B cell (primary cell): Measurements from ENCODE around the gene FAM174C. TPM values are rescaled to one million over a fixed set of nuclear protein-coding genes. Genes with fewer than 3 reads are reported as not detected.

Source experiments
- ATAC-seq: fragments of 200-7000 bp; cut with Tn5 transposase; one replicate; pipeline ENCODE4 v1.10.0; 2021; ENCODE audit warnings: low read depth, mild to moderate bottlenecking, moderate number of reproducible peaks, moderate library complexity
- CTCF ChIA-PET: fragments of 350-600 bp; sonication (Branson Sonifier 250); formaldehyde crosslinking; loops from one replicate; lab custom pipeline; 2021; ENCODE audit warnings: antibody characterized with exemption, inconsistent platforms; lab: Charles Lee
- POLR2A ChIA-PET: fragments of 350-600 bp; sonication (Branson Sonifier 250); formaldehyde crosslinking; loops from one replicate; lab custom pipeline; 2021; ENCODE audit warnings: antibody characterized with exemption; lab: Charles Lee
- DNase-seq: peaks from one replicate; pipeline ENCODE4 v3.0.0; 2013
- H2AFZ ChIP-seq: 2 replicates; pipeline ENCODE4 v1.6.1; 2012; ENCODE audit warnings: mild to moderate bottlenecking, low read depth, low read length; ENCODE audit not compliant: insufficient read depth, poor library complexity, severe bottlenecking
- H3K27ac ChIP-seq, 2 donors: 1 replicate in 1 of 2; 2 replicates in 1 of 2; pipeline ENCODE4 v1.5.1; 2012 to 2013; ENCODE audit warnings: low read length in 2 of 2, mild to moderate bottlenecking in 2 of 2, moderate library complexity in 1 of 2
- H3K27me3 ChIP-seq, 4 experiments: fragments of 200-600 bp in 1 of 4; sonication (generic) in 1 of 4; replicated peaks in 1 of 4; 1 replicate in 2 of 4; 2 replicates in 2 of 4; pipeline versions ENCODE4 v1.6.1 to v1.7.0; 2013 to 2016; ENCODE audit warnings: low read length in 3 of 4, mild to moderate bottlenecking in 2 of 4, mixed read lengths in 1 of 4, moderate library complexity in 1 of 4; ENCODE audit not compliant: insufficient read depth in 4 of 4, control insufficient read depth in 3 of 4; ENCODE audit errors: control extremely low read depth in 1 of 4
- H3K36me3 ChIP-seq, 2 experiments: replicated peaks in 1 of 2; 1 replicate in 1 of 2; 2 replicates in 1 of 2; pipeline versions ENCODE4 v1.6.1 to v1.7.1; 2013; ENCODE audit warnings: low read length in 1 of 2; ENCODE audit not compliant: insufficient read depth in 2 of 2, control insufficient read depth in 1 of 2; ENCODE audit errors: control extremely low read depth in 1 of 2, extremely low read depth in 1 of 2
- H3K4me1 ChIP-seq, 2 donors: fragments of 200-600 bp in 1 of 2; sonication (generic) in 1 of 2; 1 replicate in 1 of 2; 2 replicates in 1 of 2; pipeline versions ENCODE4 v1.5.1 to v1.6.1; 2013 to 2017; ENCODE audit warnings: low read length in 2 of 2; ENCODE audit not compliant: control insufficient read depth in 2 of 2, insufficient read depth in 2 of 2
- H3K4me2 ChIP-seq: replicated peaks from 2 replicates; pipeline ENCODE3; 2012; ENCODE audit warnings: mild to moderate bottlenecking, low read depth, low read length; ENCODE audit not compliant: poor library complexity, severe bottlenecking
- H3K4me3 ChIP-seq, 5 experiments: fragments of 200-600 bp in 1 of 5; sonication (generic) in 1 of 5; 1 replicate in 3 of 5; 2 replicates in 2 of 5; pipeline versions ENCODE4 v1.5.1 to v1.7.0; 2011 to 2016; ENCODE audit warnings: low read length in 4 of 5, mild to moderate bottlenecking in 4 of 5, low read depth in 2 of 5, control low read depth in 1 of 5, moderate library complexity in 1 of 5; ENCODE audit not compliant: insufficient read depth in 1 of 5; ENCODE audit errors: control extremely low read depth in 1 of 5, extremely low read depth in 1 of 5
- H3K79me2 ChIP-seq: fragments of 200-600 bp; sonication (generic); one replicate; pipeline ENCODE4 v1.6.0; 2016; ENCODE audit warnings: low read length; ENCODE audit not compliant: control insufficient read depth, insufficient read depth
- H3K9ac ChIP-seq: fragments of 200-600 bp; sonication (generic); 2 replicates; pipeline ENCODE4 v1.6.1; 2017; ENCODE audit warnings: mild to moderate bottlenecking, low read length, moderate library complexity
- H3K9me3 ChIP-seq, 3 donors: one replicate each; pipeline versions ENCODE4 v1.6.1 to v1.7.1; 2013; ENCODE audit warnings: low read length in 2 of 3; ENCODE audit not compliant: control insufficient read depth in 2 of 3, insufficient read depth in 1 of 3; ENCODE audit errors: control extremely low read depth in 1 of 3
- H4K20me1 ChIP-seq: 2 replicates; pipeline ENCODE4 v1.6.0; 2012; ENCODE audit warnings: mild to moderate bottlenecking, low read length; ENCODE audit not compliant: insufficient read depth, control insufficient read depth, poor library complexity, severe bottlenecking
- H3K27ac Mint-ChIP-seq: one replicate; pipeline ENCODE4 v1.8.0; 2021; ENCODE audit warnings: mixed read lengths
- H3K27me3 Mint-ChIP-seq: one replicate; pipeline ENCODE4 v1.8.0; 2021; ENCODE audit warnings: mixed read lengths
- H3K4me1 Mint-ChIP-seq: one replicate; pipeline ENCODE4 v1.8.0; 2021; ENCODE audit warnings: mixed read lengths
- H3K4me3 Mint-ChIP-seq: one replicate; pipeline ENCODE4 v1.8.0; 2021; ENCODE audit warnings: mixed read lengths
- H3K9me3 Mint-ChIP-seq: one replicate; pipeline ENCODE4 v1.8.0; 2022; ENCODE audit warnings: mixed read lengths; ENCODE audit not compliant: insufficient read depth
- EZH2 ChIP-seq: IDR thresholded peaks from 2 replicates; pipeline ENCODE4 v1.6.1; 2012; ENCODE audit warnings: borderline replicate concordance, low read depth, mild to moderate bottlenecking, moderate library complexity, low read length; ENCODE audit not compliant: insufficient read depth, poor library complexity, severe bottlenecking
- WGBS: methylation state at CpG from one replicate; pipeline ENCODE4 v1.1.5; 2013; ENCODE audit warnings: missing lambda C conversion rate; ENCODE audit not compliant: insufficient coverage; 5-methylcytosine and 5-hydroxymethylcytosine counted together
- intact Hi-C: fragments of 100-400 bp; cut with micrococcal nuclease; formaldehyde crosslinking; loops from one replicate; pipeline ENCODE4 v1.10.0; 2022
- polyA plus RNA-seq: library from polyadenylated mRNA; depleted of rRNA; stranded (reverse); fragments of >200 nt; gene quantifications from 2 replicates; pipeline ENCODE4 v1.2.3, GENCODE V29; 2012
- total RNA-seq, 2 donors: library from RNA; stranded (reverse); fragments of 120-200 nt in 1 of 2; gene quantifications; 1 replicate in 1 of 2; 2 replicates in 1 of 2; pipeline versions ENCODE4 v1.2.3 to v1.2.4, GENCODE V29; 2013 to 2022
- TF ChIP-seq, protein P1 (sequence below): fragments of 200-600 bp; IDR thresholded peaks from one replicate; pipeline ENCODE4 v1.8.0; 2022; ENCODE audit warnings: antibody characterized with exemption, mild to moderate bottlenecking

The FAM174C gene
- total and polyA plus RNA-seq, 2 donors (not counting 1 experiment from before 2014, with no cell fraction given): 41.1 to 70.6 TPM

DNA sequence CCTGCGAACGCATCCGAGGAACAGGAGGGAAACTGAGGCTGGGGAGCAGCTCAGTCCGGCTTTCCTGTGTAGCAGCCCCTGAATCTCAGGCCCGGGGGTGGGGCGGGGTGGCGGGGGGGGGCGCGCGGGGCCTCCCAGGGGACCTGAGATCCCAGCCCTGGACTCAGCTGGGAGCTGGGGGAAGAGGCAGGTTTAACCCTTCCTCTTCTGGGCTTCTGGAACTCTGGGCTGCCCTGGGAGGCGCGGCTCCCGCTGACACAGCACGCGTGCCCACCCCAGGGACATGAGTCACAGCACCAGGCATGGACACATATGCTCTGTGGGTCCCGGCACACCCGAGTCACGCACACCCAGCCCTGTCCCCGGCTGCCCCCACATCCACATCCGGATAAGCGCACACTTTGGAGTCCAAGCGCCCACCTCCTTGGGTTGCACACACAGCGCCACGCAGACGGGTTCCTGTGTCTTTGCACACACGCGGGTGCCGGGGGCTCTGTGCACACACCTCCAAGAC, 9.7 kb upstream of the FAM174C start:
- peaks cover 0 to 8% of the 10 kb centered on the region in 2 experiments for H3K36me3 ChIP-seq
- TF ChIP-seq, protein P1, sequence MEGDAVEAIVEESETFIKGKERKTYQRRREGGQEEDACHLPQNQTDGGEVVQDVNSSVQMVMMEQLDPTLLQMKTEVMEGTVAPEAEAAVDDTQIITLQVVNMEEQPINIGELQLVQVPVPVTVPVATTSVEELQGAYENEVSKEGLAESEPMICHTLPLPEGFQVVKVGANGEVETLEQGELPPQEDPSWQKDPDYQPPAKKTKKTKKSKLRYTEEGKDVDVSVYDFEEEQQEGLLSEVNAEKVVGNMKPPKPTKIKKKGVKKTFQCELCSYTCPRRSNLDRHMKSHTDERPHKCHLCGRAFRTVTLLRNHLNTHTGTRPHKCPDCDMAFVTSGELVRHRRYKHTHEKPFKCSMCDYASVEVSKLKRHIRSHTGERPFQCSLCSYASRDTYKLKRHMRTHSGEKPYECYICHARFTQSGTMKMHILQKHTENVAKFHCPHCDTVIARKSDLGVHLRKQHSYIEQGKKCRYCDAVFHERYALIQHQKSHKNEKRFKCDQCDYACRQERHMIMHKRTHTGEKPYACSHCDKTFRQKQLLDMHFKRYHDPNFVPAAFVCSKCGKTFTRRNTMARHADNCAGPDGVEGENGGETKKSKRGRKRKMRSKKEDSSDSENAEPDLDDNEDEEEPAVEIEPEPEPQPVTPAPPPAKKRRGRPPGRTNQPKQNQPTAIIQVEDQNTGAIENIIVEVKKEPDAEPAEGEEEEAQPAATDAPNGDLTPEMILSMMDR: no peak
- no peak for TF ChIP-seq EZH2
- H3K27me3 ChIP-seq: no peaks in the 10 kb centered on the region
- H3K9me3 ChIP-seq: no peaks in the 10 kb centered on the region
- H4K20me1 ChIP-seq: peaks cover 33% of the 10 kb centered on the region
- Mint-ChIP-seq H3K27ac (peak overlapping the region; percentile 100), H3K4me3 (peak overlapping the region; percentile 95), H3K9me3 (no peaks in the 10 kb centered on the region), H3K27me3 (no peaks in the 10 kb centered on the region), H3K4me1 (peaks cover 76% of the 10 kb centered on the region)
- intact Hi-C loops: loop anchor here (1.0 to 5.0 kb wide), 3 partner anchors 16 to 163 kb away; partner anchors contain the start of gene GPX4
- peak overlapping the region; percentile 57 for H3K9ac ChIP-seq
- DNase-seq (no peak), ATAC-seq (peak; percentile 0)
- H3K4me2 ChIP-seq: peak overlapping the region; percentile 83
- 15% methylated on average over 21 of the region's 28 CpGs for WGBS
- ChIA-PET POLR2A (interaction anchor here (0.6 to 11.0 kb wide), 7 partner anchors 9 to 356 kb away, joined by 3 to 402 read pairs (median 5); partner anchors contain the start of genes ATP5F1D, MIDN and WDR18), CTCF (interaction anchor here (1.2 to 10.0 kb wide), 10 partner anchors 10 to 227 kb away, joined by 3 to 658 read pairs (median 4); partner anchors contain the start of genes ATP5F1D and FAM174C)
- peak overlapping the region; percentile 96 to 99 for H3K27ac ChIP-seq
- H3K79me2 ChIP-seq: peaks cover 48% of the 10 kb centered on the region
- peak overlapping the region; percentile 48 for H2AFZ ChIP-seq
- H3K4me3 ChIP-seq: peak overlapping the region in 4 of 5 experiments; percentile 48 to 64 (median 58)
- peaks cover 72 to 84% of the 10 kb centered on the region in 2 donors for H3K4me1 ChIP-seq
